Skeletal muscle cell (primary cell): ENCODE data around the gene OCIAD2.
"Not testable (repeated sequence)": the region's sequence is repeated elsewhere in the genome, so short reads cannot be mapped to it uniquely, and the experiment has no call there.

Experiments used
- DNase-seq: peaks from one replicate; pipeline ENCODE4 v3.0.0-alpha.2; 2010; ENCODE audit warnings: low read depth
- H3K4me3 ChIP-seq: 2 replicates; pipeline ENCODE4 v1.5.1; 2011; ENCODE audit warnings: low read depth, mild to moderate bottlenecking, control low read depth, low read length, moderate library complexity

Gene OCIAD2, protein sequence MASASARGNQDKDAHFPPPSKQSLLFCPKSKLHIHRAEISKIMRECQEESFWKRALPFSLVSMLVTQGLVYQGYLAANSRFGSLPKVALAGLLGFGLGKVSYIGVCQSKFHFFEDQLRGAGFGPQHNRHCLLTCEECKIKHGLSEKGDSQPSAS

DNA sequence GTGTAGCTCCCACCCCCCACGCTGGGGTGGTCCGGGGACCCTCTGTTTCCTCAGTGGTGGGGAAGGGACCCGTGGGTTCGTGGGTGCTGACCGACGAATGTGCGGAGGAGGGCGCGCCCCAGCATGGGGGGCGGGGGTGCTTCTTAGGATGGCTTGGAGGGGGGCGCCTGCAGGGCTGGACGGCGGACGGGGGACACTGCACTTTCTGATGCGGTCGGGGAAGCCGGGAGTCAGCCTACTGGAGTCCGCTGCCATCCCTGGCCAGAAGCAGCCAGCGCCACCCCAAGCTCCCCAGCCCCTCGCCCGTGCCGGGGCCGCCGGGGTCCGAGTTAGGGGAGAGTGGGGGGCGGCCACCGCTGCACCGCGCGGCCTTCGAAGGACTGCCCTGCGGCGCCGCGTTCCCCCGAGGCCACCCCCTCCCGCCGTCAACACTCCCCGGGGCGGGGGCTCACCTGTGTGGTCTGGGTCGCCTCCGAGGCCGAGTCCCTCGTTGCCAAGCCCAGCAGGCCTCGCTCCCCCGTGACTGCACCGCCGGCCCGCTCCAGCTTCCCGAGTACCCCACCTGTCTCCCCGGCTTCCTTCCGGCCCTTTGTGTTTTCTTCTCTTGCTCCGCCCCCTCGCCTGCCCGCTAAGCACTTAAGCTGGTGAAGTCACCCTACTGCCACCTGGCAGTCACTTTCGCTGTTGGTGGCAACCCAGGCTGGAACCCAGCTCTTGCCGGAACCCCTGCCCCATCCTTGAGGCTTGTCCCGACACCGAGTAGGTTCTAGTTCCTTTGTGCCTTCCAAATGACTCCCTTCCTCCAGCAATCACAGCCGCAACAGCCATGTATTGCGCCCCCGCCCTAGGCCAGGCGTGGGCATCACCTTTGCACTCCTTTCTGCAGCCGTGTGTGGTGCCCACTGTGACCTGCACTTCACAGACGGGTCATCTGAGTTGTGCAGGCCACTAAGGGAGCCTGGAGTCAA, at the start of gene OCIAD2:
Gene OCIAD2, minus strand, starts transcription at position 569 of the 968 bp plus-strand sequence. CDS start 2,225 bp downstream, outside the sequence.
- H3K4me3 ChIP-seq: peak within 1 kb of the TSS; percentile 48
- no peak for DNase-seq

GRCh38 chr4:48954314-48954713, 47.7 kb upstream of the OCIAD2 start:
- H3K4me3 ChIP-seq: no peak overlapping the region
- no peak for DNase-seq

- H3K4me3 ChIP-seq: no peak overlapping the region
- DNase-seq: no peak
Measured at GRCh38 chr4:48949518-48950219, 43.1 kb upstream of the OCIAD2 start.

DNA sequence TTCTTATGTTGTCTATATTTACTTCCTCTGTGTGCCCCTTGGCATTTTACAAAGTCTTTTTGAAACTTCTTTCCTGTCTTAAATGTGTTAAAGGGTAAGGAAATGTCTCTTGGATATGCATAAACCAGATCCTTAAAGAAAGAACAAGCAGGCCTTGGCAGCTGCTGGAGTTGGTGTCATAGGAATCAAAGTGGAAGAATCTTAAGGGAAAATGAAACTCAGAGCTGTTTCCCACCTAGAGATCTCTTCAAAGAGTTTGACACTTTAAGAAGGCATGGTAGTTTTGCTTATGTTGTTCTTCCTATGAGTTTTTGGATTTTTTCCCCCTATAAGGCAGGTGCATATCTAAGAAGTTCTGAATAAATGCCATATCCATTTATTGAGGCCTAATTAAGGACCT, 42.5 kb upstream of the OCIAD2 start:
- DNase-seq: no peak

DNA sequence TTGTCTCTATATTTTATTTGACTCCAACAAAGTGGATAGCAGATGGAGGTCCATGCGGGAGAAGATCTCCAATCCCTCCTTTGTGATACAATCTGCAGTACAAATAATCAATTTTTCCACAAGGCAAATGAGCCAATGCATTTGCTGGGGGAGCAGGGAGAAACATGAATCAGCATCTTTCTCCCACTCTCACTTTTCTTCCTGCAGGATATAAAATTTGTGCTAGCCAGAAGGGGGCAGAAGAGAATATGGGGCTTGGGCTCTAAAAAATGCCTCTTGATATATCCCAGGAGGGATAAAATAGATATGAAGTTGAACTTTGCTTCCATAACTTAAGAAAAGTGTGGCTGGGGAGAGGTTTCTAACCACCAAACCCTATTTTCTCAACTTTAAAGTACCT, 41.2 kb upstream of the OCIAD2 start:
- DNase-seq: no peak

More for the DNA sequence above, 42.5 kb upstream of the OCIAD2 start:
- H3K4me3 ChIP-seq: no peak overlapping the region

DNA sequence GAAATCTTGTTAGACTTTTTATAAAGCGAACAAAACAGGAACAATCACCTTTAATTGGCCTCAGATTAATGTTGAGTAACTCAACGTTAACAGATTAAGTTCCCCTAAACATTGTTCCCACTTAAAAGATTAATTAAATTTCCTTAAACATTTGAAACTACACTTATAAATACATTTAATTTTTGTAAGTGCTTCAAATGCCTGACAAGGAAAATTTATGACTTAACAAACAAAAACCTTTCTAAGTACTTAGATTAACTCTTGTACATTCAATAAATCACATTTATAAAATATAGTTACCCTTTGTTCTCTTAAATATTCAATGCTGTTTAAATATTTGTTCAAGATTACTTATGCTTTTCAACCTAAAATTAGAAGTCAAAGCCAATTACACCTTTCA, 39.4 kb upstream of the OCIAD2 start:
- no peak overlapping the region for H3K4me3 ChIP-seq

More for the DNA sequence above, 41.2 kb upstream of the OCIAD2 start:
- no peak overlapping the region for H3K4me3 ChIP-seq

GRCh38 chr4:48944756-48945241, 38.2 kb upstream of the OCIAD2 start:
- no peak for DNase-seq
- no peak overlapping the region for H3K4me3 ChIP-seq

More for the DNA sequence above, 39.4 kb upstream of the OCIAD2 start:
- no peak for DNase-seq

GRCh38 chr4:48944252-48944651, 37.7 kb upstream of the OCIAD2 start:
- no peak overlapping the region for H3K4me3 ChIP-seq
- DNase-seq: no peak

DNA sequence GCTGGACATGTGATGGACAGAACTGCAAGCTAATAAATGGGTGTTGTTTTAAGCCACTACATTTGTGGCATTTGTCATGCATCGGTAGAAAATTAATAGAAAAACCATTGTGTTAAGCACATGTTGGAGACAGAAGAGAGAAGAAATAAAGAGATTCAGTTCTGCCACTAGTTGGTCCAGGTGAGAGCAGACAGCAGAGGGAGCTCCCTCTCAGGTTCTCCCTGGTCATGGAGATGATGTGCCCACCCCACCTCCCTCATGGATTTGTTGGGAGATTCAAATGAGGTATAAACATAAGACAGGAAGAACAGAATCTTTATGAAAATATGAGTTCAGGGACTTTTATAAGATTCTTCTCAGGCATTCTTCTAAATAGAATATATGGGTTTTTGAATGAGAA, 36.8 kb upstream of the OCIAD2 start:
- H3K4me3 ChIP-seq: no peak overlapping the region
- no peak for DNase-seq

- no peak overlapping the region for H3K4me3 ChIP-seq
- peak; percentile 68 for DNase-seq
Measured at GRCh38 chr4:48939785-48940184, 33.2 kb upstream of the OCIAD2 start.

DNA sequence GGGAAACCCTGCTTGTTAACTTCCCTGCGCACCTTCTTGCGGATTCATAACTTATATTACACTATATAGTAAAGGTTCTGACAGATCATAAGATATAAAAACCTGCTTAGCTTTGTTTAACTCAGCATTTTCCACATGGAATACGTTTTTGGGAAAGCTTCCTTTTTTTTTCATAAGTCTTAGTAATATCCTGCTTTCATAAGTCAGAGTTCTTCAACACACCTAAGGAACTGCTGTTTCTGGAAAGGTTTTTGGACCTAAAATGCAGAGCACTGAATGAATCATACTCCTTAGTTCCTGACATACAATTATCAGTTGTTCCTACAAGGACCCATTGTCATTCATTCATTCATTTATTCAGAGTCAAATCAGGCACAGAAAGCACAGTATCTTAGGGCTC, 32.3 kb upstream of the OCIAD2 start:
- no peak for DNase-seq
- no peak overlapping the region for H3K4me3 ChIP-seq

DNA sequence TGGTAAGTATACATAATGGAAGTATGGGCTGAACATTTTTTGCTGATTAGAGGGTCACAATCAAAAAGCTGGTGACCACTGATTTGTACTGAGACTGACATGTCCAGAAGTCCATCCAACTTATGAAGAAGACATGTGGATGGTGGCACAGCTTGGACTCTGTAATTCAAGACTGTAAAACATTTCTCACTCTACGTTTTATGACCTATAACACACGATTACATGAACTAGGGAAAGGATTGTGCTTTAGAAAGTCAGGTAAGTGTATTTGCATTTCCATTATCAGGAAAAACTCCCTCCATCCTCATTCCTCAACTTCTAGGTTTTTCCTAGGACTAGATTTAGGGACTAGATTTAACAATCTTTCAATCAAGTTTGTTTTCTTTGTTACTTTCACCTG, 30.5 kb upstream of the OCIAD2 start:
- DNase-seq: no peak

GRCh38 chr4:48931459-48931858, 24.9 kb upstream of the OCIAD2 start:
- DNase-seq: no peak
- no peak overlapping the region for H3K4me3 ChIP-seq

More for the DNA sequence above, 30.5 kb upstream of the OCIAD2 start:
- H3K4me3 ChIP-seq: no peak overlapping the region

GRCh38 chr4:48930654-48931053, 24.1 kb upstream of the OCIAD2 start:
- H3K4me3 ChIP-seq: no peak overlapping the region
- DNase-seq: no peak

DNA sequence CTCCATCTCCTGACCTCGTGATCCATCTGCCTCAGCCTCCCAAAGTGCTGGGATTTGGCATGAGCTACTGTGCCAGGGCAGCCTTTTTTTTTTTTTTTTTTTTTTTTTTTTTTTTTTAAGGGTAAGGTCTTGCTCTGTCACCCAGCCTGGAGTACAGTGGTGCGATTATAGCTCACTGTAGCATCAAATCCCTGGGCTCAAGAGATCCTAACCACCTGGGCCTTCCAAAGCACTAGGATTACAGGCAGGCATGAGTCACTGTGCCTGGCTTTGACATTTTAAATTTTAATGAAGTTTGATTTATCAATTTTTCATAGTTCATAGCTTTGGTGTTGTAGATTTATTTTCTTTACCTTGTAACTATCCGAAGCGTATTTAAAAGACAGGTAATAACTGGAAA, 17.8 kb upstream of the OCIAD2 start:
- DNase-seq: no peak
- no peak overlapping the region for H3K4me3 ChIP-seq

DNA sequence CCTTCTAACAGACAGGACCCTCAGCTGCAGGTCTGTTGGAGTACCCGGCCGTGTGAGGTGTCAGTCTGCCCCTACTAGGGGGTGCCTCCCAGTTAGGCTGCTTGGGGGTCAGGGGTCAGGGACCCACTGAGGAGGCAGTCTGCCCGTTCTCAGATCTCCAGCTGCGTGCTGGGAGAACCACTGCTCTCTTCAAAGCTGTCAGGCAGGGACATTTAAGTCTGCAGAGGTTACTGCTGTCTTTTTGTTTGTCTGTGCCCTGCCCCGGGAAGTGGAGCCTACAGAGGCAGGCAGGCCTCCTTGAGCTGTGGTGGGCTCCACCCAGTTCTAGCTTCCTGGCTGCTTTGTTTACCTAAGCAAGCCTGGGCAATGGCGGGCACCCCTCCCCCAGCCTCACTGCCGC, 16.5 kb upstream of the OCIAD2 start:
- DNase-seq, H3K4me3 ChIP-seq: not testable (repeated sequence)

GRCh38 chr4:48914311-48914710, 7.7 kb upstream of the OCIAD2 start:
- no peak overlapping the region for H3K4me3 ChIP-seq
- DNase-seq: no peak

DNA sequence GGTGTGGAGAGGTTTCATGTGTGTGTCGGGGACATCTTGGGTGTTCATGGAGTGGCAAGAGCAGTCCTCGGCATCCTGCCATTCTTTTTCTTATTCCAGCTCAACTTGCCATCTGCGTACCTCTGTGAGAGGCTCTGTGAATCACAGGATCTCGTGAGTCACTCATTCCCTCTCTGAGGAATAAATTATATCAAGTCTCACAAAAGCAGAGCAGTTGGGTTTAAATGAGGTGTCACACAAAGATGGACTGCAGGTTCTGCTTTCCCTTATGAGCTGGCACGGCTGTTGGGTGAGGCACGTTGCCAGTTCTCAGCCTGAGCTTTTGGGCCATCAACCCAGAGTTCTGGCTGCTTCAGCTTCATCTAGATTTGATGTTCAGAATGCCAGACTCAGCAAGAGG, 6.8 kb upstream of the OCIAD2 start:
- no peak overlapping the region for H3K4me3 ChIP-seq
- DNase-seq: peak; percentile 84

GRCh38 chr4:48912349-48912748, 5.8 kb upstream of the OCIAD2 start:
- DNase-seq: no peak
- no peak overlapping the region for H3K4me3 ChIP-seq

GRCh38 chr4:48910511-48910910, 3.9 kb upstream of the OCIAD2 start:
- no peak overlapping the region for H3K4me3 ChIP-seq
- no peak for DNase-seq
